ENCODE data around the gene RND3. TPM values are rescaled to one million over a fixed set of nuclear protein-coding genes. Genes with fewer than 3 reads are reported as not detected.

RND3 gene
- total and polyA plus RNA-seq, 10 of the 15 experiments (the other 5 are each of a cell fraction or from before 2014, with no cell fraction given): 0.38 to 18.3 (median 0.93) TPM

GRCh38 chr2:150476809-150477302, 10.6 kb downstream of the RND3 start (continued):
- TF ChIP-seq CTCF (IDR thresholded peaks at IDR 0.05 in 2 of 3, conservative IDR thresholded peaks at IDR 0.05 in 1 of 3; ENCODE audit: control insufficient read depth in 2 of 3, extremely low read depth in 1 of 3, insufficient read depth in 1 of 3, low read depth in 3 of 3, low read length in 3 of 3): no peak
- no peak for TF ChIP-seq RB1 (IDR thresholded peaks at IDR 0.05; ENCODE audit: borderline replicate concordance)
- TF ChIP-seq CHD2 (IDR thresholded peaks at IDR 0.05; ENCODE audit: borderline replicate concordance, low read depth, low read length): no peak
- TF ChIP-seq SMARCA5 (IDR thresholded peaks at IDR 0.05): no peak
- TF ChIP-seq POLR2A (IDR thresholded peaks at IDR 0.05; ENCODE audit: low read depth, low read length): no peak

GRCh38 chr2:150476286-150476685, 11.2 kb downstream of the RND3 start:
- SMC1A ChIA-PET (ENCODE audit: uncharacterized antibody, unreplicated experiment): interaction anchor here (0.6 to 6.5 kb wide), 29 partner anchors 6 to 350 kb away, joined by 3 to 66 read pairs (median 4); no protein-coding TSS in a partner anchor
- no peak overlapping the region for H3K9ac ChIP-seq (ENCODE audit: control insufficient read depth, insufficient read depth, low read length)
- intact Hi-C loops (cut with micrococcal nuclease; ENCODE audit: unreplicated experiment) (no loop called here), in situ Hi-C loops (cut with MboI) (no loop called here)
- DNase-seq (ENCODE audit: low read depth, low spot score) (no peak), FAIRE-seq (no peak), ATAC-seq (peak; percentile 8)
- RAD21 ChIA-PET (ENCODE audit: unreplicated experiment): interaction anchor here (0.7 to 11.2 kb wide), 27 partner anchors 6 to 933 kb away, joined by 3 to 143 read pairs (median 4); partner anchors contain the start of gene RIF1
- no peaks in the 10 kb centered on the region for H3K9me3 ChIP-seq (replicated peaks; ENCODE audit: control insufficient read depth, insufficient read depth, low read length)
- H2AFZ ChIP-seq (ENCODE audit: control insufficient read depth, low read depth, low read length): no peak overlapping the region
- H3K36me3 ChIP-seq (ENCODE audit: control insufficient read depth in 2 of 2, insufficient read depth in 2 of 2, low read length in 1 of 2): no peaks in the 10 kb centered on the region
- no peaks in the 10 kb centered on the region for H3K4me1 ChIP-seq (ENCODE audit: control insufficient read depth, insufficient read depth, low read length)
- H3K4me3 ChIP-seq: no peak overlapping the region
- no peaks in the 10 kb centered on the region for H3K27me3 ChIP-seq (replicated peaks in 1 of 2; ENCODE audit: control insufficient read depth in 2 of 2, insufficient read depth in 2 of 2, low read length in 1 of 2)
- no TSS peak for BruUV-seq (replicated peaks)
- no peak overlapping the region for H3K4me2 ChIP-seq (ENCODE audit: control insufficient read depth, insufficient read depth)
- 0% methylated on average over 4 of the region's 4 CpGs for WGBS (ENCODE audit: insufficient coverage, insufficient replicate concordance, low lambda C conversion rate, missing lambda C conversion rate)
- no peaks in the 10 kb centered on the region; the same call in 1 of the 2 replicates for H4K20me1 ChIP-seq (ENCODE audit: control insufficient read depth, insufficient read depth)
- H3K79me2 ChIP-seq (ENCODE audit: control insufficient read depth, insufficient read depth, low read length): no peaks in the 10 kb centered on the region
- CTCF ChIA-PET: interaction anchor here (1.0 to 3.7 kb wide), 8 partner anchors 8 to 455 kb away, joined by 3 to 21 read pairs (median 4); no protein-coding TSS in a partner anchor
- POLR2A ChIA-PET: interaction anchor here (0.6 to 7.0 kb wide), 8 partner anchors 9 to 97 kb away, joined by 3 to 45 read pairs (median 4); no protein-coding TSS in a partner anchor
- no peak overlapping the region for H3K27ac ChIP-seq (ENCODE audit: control insufficient read depth, insufficient read depth)
- TF ChIP-seq SIX5 (IDR thresholded peaks at IDR 0.05; ENCODE audit: low read depth, low read length, severe bottlenecking) (no peak), ZNF687 (IDR thresholded peaks at IDR 0.05) (no peak), ZNF274 (IDR thresholded peaks at IDR 0.05; ENCODE audit: insufficient read depth, insufficient read length) (no peak), MXI1 (IDR thresholded peaks at IDR 0.05; ENCODE audit: low read depth, low read length) (no peak), TAF1 (IDR thresholded peaks at IDR 0.05; ENCODE audit: borderline replicate concordance, low read depth, low read length) (no peak), E4F1 (IDR thresholded peaks at IDR 0.05; ENCODE audit: borderline replicate concordance, partially characterized antibody) (no peak), FOXM1 (IDR thresholded peaks at IDR 0.05; ENCODE audit: low read depth, low read length) (no peak), POLR2AphosphoS5 (IDR thresholded peaks at IDR 0.05; ENCODE audit: low read length) (no peak), RAD51 (IDR thresholded peaks at IDR 0.05) (no peak), TCF12 (IDR thresholded peaks at IDR 0.05; ENCODE audit: low read depth, low read length) (no peak)
